GM12878 (cell line): Measurements from ENCODE around the gene TGFB1. TPM values are rescaled to one million over a fixed set of nuclear protein-coding genes. Genes with fewer than 3 reads are reported as not detected.
A peak's percentile ranks its signal among the peaks of the same experiment; 100 is the strongest.

ENCODE experiments used
- BCL11A ChIP-seq: IDR thresholded peaks from 2 replicates; pipeline ENCODE4 v1.6.1; 2011; ENCODE audit warnings: low read depth, low read length
- CREM ChIP-seq: IDR thresholded peaks from 2 replicates; pipeline ENCODE4 v1.6.1; 2014; ENCODE audit warnings: antibody characterized with exemption, low read depth
- ELK1 ChIP-seq: IDR thresholded peaks from 2 replicates; pipeline ENCODE4 v1.6.1; 2012; ENCODE audit warnings: low read depth, low read length, improper control_type of control experiment
- GABPA ChIP-seq: IDR thresholded peaks from 2 replicates; pipeline ENCODE4 v1.6.1; 2014; ENCODE audit warnings: antibody characterized with exemption, low read depth, mild to moderate bottlenecking, inconsistent platforms
- KAT2A ChIP-seq: conservative IDR thresholded peaks from 2 replicates; pipeline ENCODE4 v1.6.1; 2011; ENCODE audit warnings: low read depth, low read length; ENCODE audit not compliant: control insufficient read depth
- KDM1A ChIP-seq: fragments of 200-600 bp; sonication (generic); IDR thresholded peaks from 2 replicates; pipeline ENCODE4 v1.6.1; 2016; ENCODE audit warnings: borderline replicate concordance
- KLF5 ChIP-seq: fragments of 450-650 bp; IDR thresholded peaks from 2 replicates; pipeline ENCODE4 v1.6.1; 2014; ENCODE audit warnings: mild to moderate bottlenecking; ENCODE audit not compliant: partially characterized antibody
- MYC ChIP-seq: IDR thresholded peaks from 2 replicates; pipeline ENCODE4 v1.6.1; 2011; ENCODE audit warnings: mild to moderate bottlenecking, low read length, moderate library complexity, inconsistent platforms; ENCODE audit not compliant: insufficient read depth, insufficient replicate concordance, insufficient read length, severe bottlenecking
- NRF1 ChIP-seq: conservative IDR thresholded peaks from 2 replicates; pipeline ENCODE4 v1.6.1; 2011; ENCODE audit warnings: mild to moderate bottlenecking, low read depth, low read length, improper control_type of control experiment
- POU2F2 ChIP-seq: IDR thresholded peaks from 3 replicates; pipeline ENCODE4 v1.6.1; 2011; ENCODE audit warnings: low read depth, mild to moderate bottlenecking, low read length, borderline replicate concordance
- RAD21 ChIP-seq: IDR thresholded peaks from 2 replicates; pipeline ENCODE4 v1.6.1; 2011; ENCODE audit warnings: mild to moderate bottlenecking, low read depth, low read length, moderate library complexity; ENCODE audit not compliant: insufficient read depth
- RB1 ChIP-seq: fragments of 450-650 bp; formaldehyde crosslinking; IDR thresholded peaks from 2 replicates; pipeline ENCODE4 v1.6.1; 2017; ENCODE audit warnings: mild to moderate bottlenecking, borderline replicate concordance
- SIX5 ChIP-seq: IDR thresholded peaks from 2 replicates; pipeline ENCODE4 v1.6.1; 2011; ENCODE audit warnings: mild to moderate bottlenecking, low read depth, low read length, moderate library complexity; ENCODE audit not compliant: severe bottlenecking
- STAT3 ChIP-seq: IDR thresholded peaks from 2 replicates; pipeline ENCODE4 v1.6.1; 2011; ENCODE audit warnings: low read depth, low read length, improper control_type of control experiment
- TARDBP ChIP-seq: IDR thresholded peaks from 2 replicates; pipeline ENCODE4 v1.6.1; 2016; ENCODE audit warnings: borderline replicate concordance
- ZBTB11 ChIP-seq: fragments of 450-650 bp; formaldehyde crosslinking; IDR thresholded peaks from 2 replicates; pipeline ENCODE4 v1.5.0; 2022; ENCODE audit warnings: mild to moderate bottlenecking, missing genetic modification characterization
- ZNF384 ChIP-seq: IDR thresholded peaks from 2 replicates; pipeline ENCODE4 v1.6.1; 2012; ENCODE audit warnings: low read depth, mild to moderate bottlenecking, low read length, improper control_type of control experiment, borderline replicate concordance
- polyA plus RNA-seq, 11 experiments: library from polyadenylated mRNA; depleted of rRNA in 4 of 11; unstranded in 6 of 11; stranded (reverse) in 5 of 11; fragments of >200 nt; fragmentation: Nextera tagmentation in 4 of 11; fragmentation: Illumina TruSeq in 1 of 11; extraction: Ambion mirVana in 4 of 11; extraction: Trizol in 1 of 11; gene quantifications; 1 replicate in 1 of 11; 2 replicates in 10 of 11; pipeline versions ENCODE4 v1.2.1 to v1.2.3, GENCODE V29; 2011 to 2016; ENCODE audit warnings: inconsistent platforms in 2 of 11, missing spikeins in 2 of 11, low read depth in 1 of 11
- total RNA-seq, 4 experiments: library from RNA; depleted of rRNA in 3 of 4; stranded (reverse); fragments of >200 nt in 3 of 4; fragmentation: Illumina TruSeq in 1 of 4; extraction: Trizol in 1 of 4; gene quantifications; 2 replicates each; pipeline versions ENCODE4 v1.2.1 to v1.2.3, GENCODE V29; 2013 to 2021
- TF ChIP-seq, protein P1 (sequence below): fragments of 450-650 bp; IDR thresholded peaks from 2 replicates; pipeline ENCODE4 v1.6.1; 2014; ENCODE audit warnings: mild to moderate bottlenecking
- TF ChIP-seq, protein P2 (sequence below): fragments of 450-650 bp; IDR thresholded peaks from 2 replicates; pipeline ENCODE4 v1.6.1; 2016; ENCODE audit warnings: mild to moderate bottlenecking
- TF ChIP-seq, protein P3 (sequence below): fragments of 450-650 bp; IDR thresholded peaks from 2 replicates; pipeline ENCODE4 v1.6.1; 2018; ENCODE audit warnings: borderline replicate concordance, mild to moderate bottlenecking; ENCODE audit not compliant: partially characterized antibody

Gene TGFB1
- total and polyA plus RNA-seq, 10 of the 15 experiments (the other 5 are each of a cell fraction or from before 2014, with no cell fraction given): 0.23 to 120 (median 10.9) TPM

DNA sequence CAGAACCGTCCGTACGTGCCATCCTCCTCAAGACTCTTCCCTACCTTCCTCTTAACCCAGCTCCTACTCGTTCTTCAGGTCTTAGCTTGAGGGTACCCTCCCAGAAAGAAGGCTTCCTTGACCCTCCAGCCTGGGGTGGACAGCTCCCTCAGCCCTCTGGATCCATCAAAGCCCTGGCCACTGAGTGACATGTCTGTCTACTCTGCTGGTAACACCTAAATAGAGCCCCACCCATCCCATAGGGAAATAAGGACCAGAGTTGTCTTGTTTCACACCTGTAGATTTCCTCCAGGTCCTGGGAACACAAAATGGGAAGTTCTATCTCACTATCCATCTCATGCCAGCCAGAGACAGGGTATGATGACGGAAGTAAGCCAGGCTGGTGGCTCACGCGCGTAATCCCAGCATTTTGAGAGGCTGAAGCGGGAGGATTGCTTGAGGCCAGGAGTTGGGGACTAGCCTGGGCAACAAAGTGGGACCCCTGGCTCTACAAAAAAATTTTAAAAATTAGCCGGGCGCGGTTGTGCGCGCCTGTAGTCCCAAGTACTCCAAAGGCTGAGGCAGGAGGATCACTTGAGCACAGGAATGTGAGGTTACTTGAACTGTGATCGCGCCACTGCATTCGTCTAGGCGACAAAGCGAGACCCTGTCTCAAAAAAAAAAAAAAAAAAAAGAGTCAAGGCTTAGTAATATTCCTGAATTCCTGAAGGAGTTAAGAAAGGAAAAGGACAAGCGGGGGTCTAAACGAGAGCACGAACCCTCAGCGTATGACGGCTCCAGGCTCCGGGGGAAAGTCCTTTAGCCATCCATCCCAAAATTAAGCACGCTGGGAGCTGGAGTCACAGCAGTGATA is 44.3 kb downstream of the TGFB1 start (continued):
- TF ChIP-seq RAD21: no peak
- TF ChIP-seq NRF1: no peak
- TF ChIP-seq KDM1A: no peak
- TF ChIP-seq, protein P1, sequence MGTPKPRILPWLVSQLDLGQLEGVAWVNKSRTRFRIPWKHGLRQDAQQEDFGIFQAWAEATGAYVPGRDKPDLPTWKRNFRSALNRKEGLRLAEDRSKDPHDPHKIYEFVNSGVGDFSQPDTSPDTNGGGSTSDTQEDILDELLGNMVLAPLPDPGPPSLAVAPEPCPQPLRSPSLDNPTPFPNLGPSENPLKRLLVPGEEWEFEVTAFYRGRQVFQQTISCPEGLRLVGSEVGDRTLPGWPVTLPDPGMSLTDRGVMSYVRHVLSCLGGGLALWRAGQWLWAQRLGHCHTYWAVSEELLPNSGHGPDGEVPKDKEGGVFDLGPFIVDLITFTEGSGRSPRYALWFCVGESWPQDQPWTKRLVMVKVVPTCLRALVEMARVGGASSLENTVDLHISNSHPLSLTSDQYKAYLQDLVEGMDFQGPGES: no peak
- TF ChIP-seq, protein P2, sequence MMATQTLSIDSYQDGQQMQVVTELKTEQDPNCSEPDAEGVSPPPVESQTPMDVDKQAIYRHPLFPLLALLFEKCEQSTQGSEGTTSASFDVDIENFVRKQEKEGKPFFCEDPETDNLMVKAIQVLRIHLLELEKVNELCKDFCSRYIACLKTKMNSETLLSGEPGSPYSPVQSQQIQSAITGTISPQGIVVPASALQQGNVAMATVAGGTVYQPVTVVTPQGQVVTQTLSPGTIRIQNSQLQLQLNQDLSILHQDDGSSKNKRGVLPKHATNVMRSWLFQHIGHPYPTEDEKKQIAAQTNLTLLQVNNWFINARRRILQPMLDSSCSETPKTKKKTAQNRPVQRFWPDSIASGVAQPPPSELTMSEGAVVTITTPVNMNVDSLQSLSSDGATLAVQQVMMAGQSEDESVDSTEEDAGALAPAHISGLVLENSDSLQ: peak; percentile 38; the same call in 1 of the 2 replicates
- TF ChIP-seq, protein P3, sequence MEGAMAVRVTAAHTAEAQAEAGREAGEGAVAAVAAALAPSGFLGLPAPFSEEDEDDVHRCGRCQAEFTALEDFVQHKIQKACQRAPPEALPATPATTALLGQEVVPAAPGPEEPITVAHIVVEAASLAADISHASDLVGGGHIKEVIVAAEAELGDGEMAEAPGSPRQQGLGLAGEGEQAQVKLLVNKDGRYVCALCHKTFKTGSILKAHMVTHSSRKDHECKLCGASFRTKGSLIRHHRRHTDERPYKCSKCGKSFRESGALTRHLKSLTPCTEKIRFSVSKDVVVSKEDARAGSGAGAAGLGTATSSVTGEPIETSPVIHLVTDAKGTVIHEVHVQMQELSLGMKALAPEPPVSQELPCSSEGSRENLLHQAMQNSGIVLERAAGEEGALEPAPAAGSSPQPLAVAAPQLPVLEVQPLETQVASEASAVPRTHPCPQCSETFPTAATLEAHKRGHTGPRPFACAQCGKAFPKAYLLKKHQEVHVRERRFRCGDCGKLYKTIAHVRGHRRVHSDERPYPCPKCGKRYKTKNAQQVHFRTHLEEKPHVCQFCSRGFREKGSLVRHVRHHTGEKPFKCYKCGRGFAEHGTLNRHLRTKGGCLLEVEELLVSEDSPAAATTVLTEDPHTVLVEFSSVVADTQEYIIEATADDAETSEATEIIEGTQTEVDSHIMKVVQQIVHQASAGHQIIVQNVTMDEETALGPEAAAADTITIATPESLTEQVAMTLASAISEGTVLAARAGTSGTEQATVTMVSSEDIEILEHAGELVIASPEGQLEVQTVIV: no peak
- 0 out of 2 replicates have a peak, but pooled peaks have one; percentile 19 for TF ChIP-seq ZBTB11 (CRISPR knock-in tag)
- TF ChIP-seq GABPA: no peak
- TF ChIP-seq TARDBP: no peak
- no peak for TF ChIP-seq BCL11A
- no peak for TF ChIP-seq MYC
- no peak for TF ChIP-seq ZNF384
- no peak for TF ChIP-seq KLF5
- no peak for TF ChIP-seq STAT3
- TF ChIP-seq ELK1: no peak
- no peak for TF ChIP-seq CREM
- TF ChIP-seq SIX5: no peak
- no peak for TF ChIP-seq KAT2A
- TF ChIP-seq RB1: no peak
- TF ChIP-seq POU2F2: 0 out of 3 replicates have a peak, but pooled peaks have one; percentile 16
